Hepatocyte (in vitro differentiated cells): Measurements from ENCODE around the gene FBXO5.

ENCODE experiments used
- CTCF ChIP-seq: fragments of 200-600 bp; sonication (generic); IDR thresholded peaks from 2 replicates; pipeline ENCODE4 v1.5.1; 2016; ENCODE audit warnings: antibody characterized with exemption, mild to moderate bottlenecking; ENCODE audit not compliant: poor library complexity
- EZH2 ChIP-seq: fragments of 200-600 bp; sonication (generic); IDR thresholded peaks from 2 replicates; pipeline ENCODE4 v1.6.1; 2016; ENCODE audit warnings: antibody characterized with exemption, mild to moderate bottlenecking, borderline replicate concordance

DNA sequence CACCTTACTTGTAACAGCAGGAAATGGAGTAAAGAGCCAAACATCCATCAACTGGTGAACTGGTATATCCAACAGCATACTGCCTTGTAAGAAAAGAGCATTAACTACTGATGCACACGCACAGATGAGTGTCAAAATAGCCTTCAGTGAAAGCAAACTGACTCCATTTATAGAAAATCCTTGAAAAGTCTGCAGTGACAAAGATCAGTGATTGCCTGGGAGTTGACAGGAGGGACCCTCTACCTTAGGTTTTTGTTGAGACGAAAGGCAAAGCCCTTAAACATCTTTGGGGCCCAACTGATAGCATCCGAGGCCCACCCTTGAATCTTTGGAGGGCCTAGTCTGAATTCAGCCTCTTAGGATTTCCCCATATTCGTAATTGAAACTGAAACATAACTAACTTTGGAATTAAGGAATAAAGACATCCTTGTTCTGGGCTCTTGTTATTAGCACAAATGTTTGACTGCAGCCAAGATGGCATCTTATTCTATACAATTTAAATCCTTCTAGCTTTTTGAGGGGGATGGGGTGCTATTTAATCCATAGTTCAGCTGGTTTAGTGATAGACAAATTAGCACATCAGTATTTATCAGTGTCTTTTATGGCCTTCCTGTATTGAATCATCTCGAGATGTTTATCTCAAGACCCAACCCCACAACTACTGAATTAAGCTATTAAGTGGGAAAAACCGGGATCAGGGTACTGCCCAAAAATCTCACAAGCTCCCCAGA, 13.0 kb downstream of the FBXO5 start:
- TF ChIP-seq CTCF: no peak
- no peak for TF ChIP-seq EZH2
